NCI-H524 treated with DMSO at 0.1 percent for 48 hours (cell line): ENCODE results near the gene PHYKPL.
A peak's percentile ranks its signal among the peaks of the same experiment; 100 is the strongest.
"Not testable (repeated sequence)": the region's sequence is repeated elsewhere in the genome, so short reads cannot be mapped to it uniquely, and the experiment has no call there.

Experiments used
- DNase-seq: peaks from one replicate; lab custom pipeline; 2025; lab: John Stamatoyannopoulos, UW

Gene PHYKPL

GRCh38 chr5:178264044-178264443 is 31.4 kb upstream of the PHYKPL start:
- no peak for DNase-seq

GRCh38 chr5:178261666-178262600 is 29.3 kb upstream of the PHYKPL start:
- no peak for DNase-seq

DNA sequence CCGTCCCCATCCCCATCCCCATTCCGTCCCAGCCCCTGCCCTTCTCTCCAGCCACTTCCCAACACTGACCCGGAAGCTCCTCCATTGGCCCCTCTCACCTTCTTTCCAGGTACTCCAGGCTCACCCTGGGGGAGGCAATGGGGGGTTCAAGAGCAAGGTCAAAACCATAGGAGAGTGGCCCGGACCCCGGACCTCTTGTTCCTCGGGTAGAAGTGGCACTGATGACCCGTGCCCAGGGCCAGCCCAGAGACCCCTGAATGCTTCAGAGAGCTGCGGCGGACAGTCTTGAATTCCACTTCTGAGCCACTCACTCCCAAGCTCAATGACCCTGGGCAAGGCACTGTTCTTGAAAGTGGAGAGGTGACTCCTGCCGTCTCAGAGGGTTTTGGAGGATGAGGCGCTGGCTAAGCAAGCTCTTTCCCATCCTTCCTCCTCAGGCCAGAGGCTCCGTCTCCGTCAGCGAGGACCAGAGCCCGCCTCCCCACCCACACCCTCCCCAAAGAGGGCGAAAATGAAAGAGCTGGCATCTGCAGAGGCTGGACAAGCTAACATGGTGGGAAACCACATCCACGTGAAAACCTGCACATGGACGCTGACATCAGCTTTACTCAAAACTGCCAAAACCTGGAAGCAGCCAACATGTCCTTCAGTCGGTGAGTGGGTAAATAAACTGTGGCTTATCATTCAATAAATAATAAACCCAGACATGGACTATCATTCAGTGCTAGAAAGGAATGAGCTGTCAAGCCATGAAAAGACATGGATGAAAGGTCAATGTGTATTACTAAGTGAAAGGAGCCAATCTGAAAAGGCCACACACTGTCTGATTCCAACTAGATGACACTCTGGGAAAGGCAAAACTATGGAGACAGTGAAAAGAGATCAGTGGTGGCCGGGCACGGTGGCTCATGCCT is 27.3 kb upstream of the PHYKPL start:
- no peak for DNase-seq

DNA sequence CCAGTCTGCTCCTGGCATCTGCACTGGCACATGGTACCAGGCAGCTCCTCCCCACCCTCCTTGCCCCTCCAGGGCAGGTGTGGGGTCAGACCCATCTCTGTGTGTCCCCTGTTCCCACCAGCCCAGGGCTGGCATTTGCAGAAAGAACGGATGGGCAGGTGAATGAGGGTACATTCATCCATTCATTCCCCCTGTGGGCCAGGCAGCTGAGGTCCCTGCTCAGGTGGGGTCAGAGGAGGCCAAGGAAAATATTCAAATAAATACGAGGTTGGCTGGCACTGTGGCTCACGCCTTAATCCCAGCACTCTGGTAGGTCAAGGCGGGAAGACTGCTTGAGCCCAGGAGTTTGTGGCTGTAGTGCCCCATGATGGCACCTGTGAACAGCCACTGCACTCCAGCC is 25.0 kb upstream of the PHYKPL start:
- no peak for DNase-seq

DNA sequence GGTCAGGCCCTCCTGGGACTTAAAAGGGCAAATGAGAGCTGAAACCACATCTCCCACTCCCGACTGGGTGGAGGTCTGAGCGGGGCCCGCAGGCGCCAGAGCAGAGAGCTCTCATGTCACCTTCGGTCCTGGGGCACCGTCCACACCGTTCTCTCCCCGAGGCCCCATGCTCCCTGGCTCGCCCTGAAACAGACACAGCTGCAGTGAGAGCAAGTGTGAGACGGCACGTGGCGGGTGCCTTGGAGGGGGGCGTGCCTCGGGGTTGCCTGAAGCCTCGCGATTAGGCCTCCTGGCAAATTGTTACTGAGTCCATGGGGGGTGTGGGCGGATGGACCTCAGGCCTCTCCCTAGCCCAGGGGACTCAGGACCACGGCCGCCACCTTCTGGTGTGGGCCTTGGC is 24.1 kb upstream of the PHYKPL start:
- no peak for DNase-seq

- not testable (repeated sequence) for DNase-seq
Observed at GRCh38 chr5:178253632-178254031, 21.0 kb upstream of the PHYKPL start.

GRCh38 chr5:178252258-178252657 is 19.7 kb upstream of the PHYKPL start:
- DNase-seq, result no peak

DNA sequence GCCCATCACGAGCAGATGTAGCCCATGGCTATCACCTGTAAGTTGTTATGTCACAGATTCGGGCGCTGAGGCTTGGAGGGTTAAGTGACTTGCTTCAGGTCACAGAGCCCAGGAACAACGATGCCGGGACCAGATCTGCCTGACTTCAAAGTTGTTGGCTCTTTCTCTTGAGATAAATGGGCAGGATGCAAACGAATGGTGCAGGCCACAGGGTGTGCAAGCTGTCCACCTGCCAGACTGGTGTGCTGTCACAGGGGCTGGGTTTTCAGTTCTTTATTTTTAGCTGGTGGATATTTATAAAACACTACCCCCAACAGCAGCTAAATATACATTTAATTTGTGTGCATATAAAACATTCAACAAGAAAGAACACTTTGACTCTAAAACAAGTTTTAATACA is 17.7 kb upstream of the PHYKPL start:
- no peak for DNase-seq

DNA sequence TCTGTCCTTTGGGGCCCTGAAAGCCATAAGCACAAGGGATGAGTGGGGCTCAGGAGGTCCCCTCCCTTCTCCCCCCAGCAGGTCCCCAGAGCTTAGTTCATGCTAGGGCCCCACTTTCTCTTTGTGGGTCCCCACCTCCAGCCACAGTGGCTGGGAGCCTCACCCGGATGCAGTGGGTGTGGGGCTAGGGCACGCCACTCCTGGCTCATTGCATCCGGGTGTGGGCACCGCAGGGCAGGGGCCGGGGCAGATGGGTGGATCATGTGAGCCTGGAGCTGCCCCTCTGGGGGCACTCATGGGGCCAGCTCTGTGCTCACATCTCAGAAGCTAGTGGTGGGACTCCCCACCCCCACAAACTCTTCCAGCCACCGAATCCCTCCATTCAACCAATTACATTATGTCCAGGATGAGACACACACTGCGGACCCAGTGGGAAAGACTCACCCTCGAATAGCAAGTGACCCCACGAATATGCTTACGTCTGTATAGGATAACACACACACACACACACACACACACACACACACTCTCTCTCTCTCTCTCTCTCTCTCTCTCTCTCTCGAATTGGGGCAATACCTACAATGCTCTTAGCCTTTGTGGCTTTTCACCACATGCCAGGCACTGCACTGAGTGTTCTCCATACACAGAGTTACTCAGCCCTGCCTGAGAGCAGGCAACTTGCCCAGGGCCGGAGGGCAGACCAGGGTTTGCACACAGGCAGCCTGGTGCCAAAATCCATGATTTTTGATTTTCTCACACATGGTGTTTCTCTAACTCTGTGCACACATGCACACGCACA is 16.8 kb upstream of the PHYKPL start:
- no peak for DNase-seq

DNA sequence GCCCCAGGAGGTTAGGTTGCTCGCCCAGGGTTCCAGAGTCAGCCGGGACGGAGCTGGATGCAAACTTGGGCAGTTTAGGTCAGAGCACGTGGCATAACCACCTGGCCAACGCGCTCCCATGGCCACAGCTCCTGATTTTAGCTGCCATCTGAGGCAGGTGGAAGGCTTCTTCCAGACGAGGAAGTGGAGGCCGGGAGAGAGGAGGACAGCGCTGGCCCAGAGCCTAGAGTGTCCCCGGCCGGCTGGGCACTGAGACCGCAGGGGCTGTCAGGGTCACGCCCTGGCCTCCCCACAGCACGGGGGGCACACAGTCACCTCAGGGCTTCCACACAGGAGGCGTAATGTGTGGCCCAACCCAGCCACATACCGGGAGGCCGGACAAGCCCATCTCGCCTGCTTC is 16.1 kb upstream of the PHYKPL start:
- DNase-seq, result no peak

DNA sequence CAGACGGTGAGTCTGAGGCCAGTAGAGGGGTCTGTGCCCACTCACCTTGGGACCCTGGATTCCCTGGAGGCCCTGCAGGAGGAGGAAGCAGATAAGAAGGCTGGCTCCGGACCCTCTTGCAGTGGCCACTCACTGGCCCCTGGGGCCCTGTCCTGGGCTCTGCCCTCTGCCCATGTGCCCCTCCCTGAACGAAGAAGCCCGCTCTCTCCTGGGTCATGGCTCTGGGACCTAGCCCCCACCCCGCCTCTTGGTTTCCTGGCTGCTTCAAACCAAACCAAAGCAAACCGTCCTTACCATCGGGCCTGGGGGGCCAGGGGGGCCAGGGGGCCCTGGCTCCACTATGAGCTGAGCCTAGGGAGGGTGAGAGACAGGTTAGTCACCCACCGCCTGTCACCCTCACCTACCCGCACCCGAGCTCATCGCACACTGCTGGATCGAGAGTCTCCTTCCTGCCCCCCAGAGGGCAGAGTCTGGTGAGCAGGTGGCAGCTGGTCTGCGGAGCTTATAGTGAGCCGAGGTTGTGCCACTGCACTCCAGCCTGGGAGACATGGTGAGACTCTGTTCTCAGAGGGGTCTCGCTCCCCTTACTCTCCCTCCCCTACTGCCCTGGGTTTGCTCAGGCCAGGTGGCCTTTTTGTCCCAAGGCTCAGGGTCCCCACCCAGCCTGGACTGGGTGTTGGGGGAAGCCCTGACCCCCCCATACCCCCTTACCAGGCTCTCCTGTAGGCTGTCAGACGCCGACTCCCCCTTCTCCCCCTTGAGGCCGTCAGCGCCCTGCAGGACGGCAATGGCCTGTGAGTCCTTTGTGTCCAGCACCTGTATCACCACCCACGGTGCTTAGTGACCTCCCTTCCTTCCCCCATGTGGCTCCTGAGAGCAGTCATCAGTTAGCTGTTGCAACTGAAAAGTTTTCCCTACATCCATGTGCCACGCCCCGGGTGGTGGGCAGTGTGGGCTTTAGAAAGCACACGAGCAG is 15.2 kb upstream of the PHYKPL start:
- DNase-seq, result no peak

DNA sequence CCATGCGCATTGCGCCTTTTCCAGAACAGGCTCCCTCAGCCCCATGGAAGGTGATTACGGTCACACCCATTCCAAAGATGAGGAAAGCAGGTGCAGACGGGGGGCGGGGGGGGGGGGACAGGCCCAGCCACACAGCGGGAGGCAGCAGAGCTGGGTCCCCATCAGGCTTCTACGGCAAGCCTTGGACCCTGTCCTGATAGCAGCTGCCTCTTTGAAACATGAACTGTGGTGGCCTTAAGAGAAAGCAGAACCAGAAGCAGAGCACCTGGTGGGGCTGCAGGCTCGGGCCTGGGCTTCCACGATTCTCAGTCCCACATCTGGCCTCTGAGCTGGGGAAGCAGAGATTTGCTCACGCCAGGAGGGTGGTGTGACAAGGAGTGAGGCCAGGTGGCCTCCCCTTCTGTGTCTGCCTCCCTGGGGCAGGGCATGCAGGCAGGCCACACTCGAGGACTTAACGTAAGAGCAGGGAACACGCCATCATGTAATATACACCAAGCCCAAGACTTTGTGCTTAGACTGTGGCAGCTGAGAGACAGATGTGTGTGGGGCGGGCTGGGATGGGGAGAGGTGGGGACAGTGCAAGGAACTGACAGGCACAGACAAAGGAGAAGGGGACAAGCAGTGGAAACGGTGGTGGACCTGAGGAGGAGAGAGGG is 14.2 kb upstream of the PHYKPL start:
- peak; percentile 31 for DNase-seq

- no peak for DNase-seq
Observed at GRCh38 chr5:178245389-178245788, 12.8 kb upstream of the PHYKPL start.

GRCh38 chr5:178244576-178244975 is 12.0 kb upstream of the PHYKPL start:
- no peak for DNase-seq

DNA sequence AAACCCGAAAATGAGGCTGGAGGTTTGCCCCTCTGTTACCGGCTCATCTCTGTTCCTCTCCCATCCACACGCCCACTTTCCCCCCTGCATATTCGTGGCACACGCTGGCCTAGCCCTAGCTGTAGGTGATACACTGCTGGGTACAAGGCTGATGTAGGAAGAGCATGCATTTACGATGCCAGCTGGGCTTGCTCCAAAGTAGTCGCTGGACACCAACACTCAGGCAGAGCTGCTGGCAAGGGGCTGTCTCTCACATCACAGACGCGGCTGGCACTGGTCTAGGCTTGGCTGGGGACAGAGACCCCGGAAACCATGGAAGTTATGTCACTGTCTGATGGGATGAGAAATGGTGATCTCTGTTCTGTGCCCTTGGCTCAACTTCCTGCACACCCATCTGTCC is 9.8 kb upstream of the PHYKPL start:
- DNase-seq, result no peak

DNA sequence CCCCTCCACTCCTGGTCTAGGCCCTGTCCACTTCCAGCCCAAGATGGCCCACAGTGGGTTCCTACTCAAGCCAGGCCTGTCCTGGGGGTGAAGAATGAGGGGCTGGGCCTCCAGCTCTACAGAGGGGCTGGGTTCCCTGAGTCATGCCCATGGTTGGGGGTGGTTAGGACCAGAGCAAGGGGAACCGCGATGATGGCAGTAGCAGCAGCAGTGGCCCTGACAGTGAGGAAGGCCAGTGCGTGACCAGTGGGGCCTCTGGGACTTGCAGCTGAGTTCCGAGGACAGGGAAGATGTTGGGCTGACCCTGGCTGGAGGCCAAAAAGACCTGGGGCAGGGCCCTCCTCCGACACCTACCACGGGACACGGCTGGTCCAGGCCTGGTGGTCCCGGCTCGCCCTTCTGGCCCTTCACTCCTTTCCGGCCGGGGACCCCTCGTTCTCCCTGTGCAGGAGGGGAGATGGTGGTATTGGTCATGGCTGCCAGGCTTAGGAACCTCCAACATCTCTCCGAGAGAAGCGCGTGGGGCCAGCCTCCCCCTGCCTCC is 9.2 kb upstream of the PHYKPL start:
- no peak for DNase-seq

GRCh38 chr5:178241231-178241663 is 8.6 kb upstream of the PHYKPL start:
- no peak for DNase-seq

DNA sequence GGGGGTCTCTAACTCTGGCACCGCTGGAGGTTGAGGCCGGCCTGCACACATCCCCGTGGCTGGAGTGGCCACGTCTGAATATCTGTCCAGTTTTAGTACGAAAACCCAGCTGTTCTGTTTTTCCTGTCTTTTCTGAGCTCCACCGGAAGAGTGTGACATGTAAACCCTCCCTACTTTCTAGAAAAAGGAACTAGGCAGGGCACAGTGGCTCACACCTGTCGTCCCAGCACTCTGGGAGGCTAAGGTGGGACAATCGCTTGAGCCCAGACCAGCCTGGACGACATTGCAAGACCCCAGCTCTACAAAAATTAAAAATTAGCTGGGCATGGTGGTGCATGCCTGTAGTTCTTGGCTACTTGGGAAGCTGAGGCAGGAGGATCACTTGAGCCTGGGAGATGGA is 8.2 kb upstream of the PHYKPL start:
- no peak for DNase-seq

- DNase-seq, result no peak
Observed at GRCh38 chr5:178240341-178240741, 7.7 kb upstream of the PHYKPL start.
